Measurements from ENCODE around the gene MCTS1. TPM values are rescaled to one million over a fixed set of nuclear protein-coding genes. Genes with fewer than 3 reads are reported as not detected.

The MCTS1 gene
- polyA plus RNA-seq, 3 donors from 2014 or later: 64.7 to 80.5 (median 70.3) TPM

- Mint-ChIP-seq H3K27ac (no peak overlapping the region), H3K27me3 (ENCODE audit: low read depth in 3 of 3) (peaks cover 0 to 7% (median 3%) of the 10 kb centered on the region in 3 donors), H3K36me3 (no peaks in the 10 kb centered on the region), H3K4me3 (no peak overlapping the region), H3K4me1 (no peaks in the 10 kb centered on the region), H3K9me3 (no peaks in the 10 kb centered on the region)
- no peak for DNase-seq
Measured at GRCh38 chrX:120653000-120653399, 49.1 kb downstream of the MCTS1 start.

GRCh38 chrX:120660637-120661036, 56.7 kb downstream of the MCTS1 start:
- no peaks in the 10 kb centered on the region for H3K9me3 Mint-ChIP-seq
- H3K4me1 Mint-ChIP-seq: no peaks in the 10 kb centered on the region
- H3K27ac Mint-ChIP-seq: no peak overlapping the region
- H3K4me3 Mint-ChIP-seq: no peak overlapping the region
- no peaks in the 10 kb centered on the region for H3K36me3 Mint-ChIP-seq
- peaks cover 0 to 3% (median 0%) of the 10 kb centered on the region in 3 donors for H3K27me3 Mint-ChIP-seq (ENCODE audit: low read depth in 3 of 3)
- DNase-seq: no peak

Other genes with a start within 250 kb of the MCTS1 start
- gene ATP1B4, start 242.0 kb upstream of the MCTS1 start, polyA plus RNA-seq: not detected
- 100 to 1,000 TPM; 102 to 191 (median 113) TPM for gene LAMP2, start 134.8 kb upstream of the MCTS1 start, polyA plus RNA-seq
- 10 to 100 TPM; 16.8 to 28.7 (median 17.0) TPM for gene CUL4B, start 43.1 kb upstream of the MCTS1 start, polyA plus RNA-seq
- gene C1GALT1C1, start 26.0 kb downstream of the MCTS1 start, polyA plus RNA-seq: 10 to 100 TPM; 25.9 to 56.6 (median 29.2) TPM